Glutamatergic neuron (in vitro differentiated cells): ENCODE measurements around the gene SEMA3A. TPM values are rescaled to one million over a fixed set of nuclear protein-coding genes. Genes with fewer than 3 reads are reported as not detected.

ENCODE experiments used
- DNase-seq: peaks from one replicate; pipeline ENCODE4 v3.0.0; 2022
- H3K27ac Mint-ChIP-seq: one replicate; pipeline ENCODE4 v1.8.0; 2020; ENCODE audit warnings: mild to moderate bottlenecking, mixed read lengths, inconsistent platforms; ENCODE audit not compliant: unreplicated experiment
- H3K27me3 Mint-ChIP-seq: one replicate; pipeline ENCODE4 v1.8.0; 2020; ENCODE audit warnings: mild to moderate bottlenecking, moderate library complexity, mixed read lengths, inconsistent platforms; ENCODE audit not compliant: unreplicated experiment
- H3K36me3 Mint-ChIP-seq: one replicate; pipeline ENCODE4 v1.8.0; 2020; ENCODE audit warnings: mild to moderate bottlenecking, mixed read lengths, inconsistent platforms; ENCODE audit not compliant: unreplicated experiment
- H3K4me1 Mint-ChIP-seq: one replicate; pipeline ENCODE4 v1.8.0; 2020; ENCODE audit warnings: mild to moderate bottlenecking, low read depth, mixed read lengths, inconsistent platforms; ENCODE audit not compliant: unreplicated experiment
- H3K4me3 Mint-ChIP-seq: one replicate; pipeline ENCODE4 v1.8.0; 2020; ENCODE audit warnings: mild to moderate bottlenecking, mixed read lengths, inconsistent platforms; ENCODE audit not compliant: unreplicated experiment
- H3K9me3 Mint-ChIP-seq: one replicate; pipeline ENCODE4 v1.8.0; 2020; ENCODE audit warnings: mild to moderate bottlenecking, moderate library complexity, mixed read lengths, inconsistent platforms; ENCODE audit not compliant: unreplicated experiment
- total RNA-seq: library from RNA; stranded (reverse); fragmentation: NEBNext Ultra II Directional; extraction: Animal tissue kit (Norgen Biotek cat#: 25700); gene quantifications from one replicate; pipeline ENCODE4 v1.2.1, GENCODE V29; 2021; ENCODE audit not compliant: unreplicated experiment
- TF ChIP-seq, protein P1 (sequence below): fragments of 200-600 bp; sonication (generic); IDR thresholded peaks from one replicate; pipeline ENCODE4 v1.5.0; 2021; ENCODE audit not compliant: partially characterized antibody, unreplicated experiment

Gene SEMA3A
- total RNA-seq, 1 donor from 2014 or later = 16.3 TPM

DNA sequence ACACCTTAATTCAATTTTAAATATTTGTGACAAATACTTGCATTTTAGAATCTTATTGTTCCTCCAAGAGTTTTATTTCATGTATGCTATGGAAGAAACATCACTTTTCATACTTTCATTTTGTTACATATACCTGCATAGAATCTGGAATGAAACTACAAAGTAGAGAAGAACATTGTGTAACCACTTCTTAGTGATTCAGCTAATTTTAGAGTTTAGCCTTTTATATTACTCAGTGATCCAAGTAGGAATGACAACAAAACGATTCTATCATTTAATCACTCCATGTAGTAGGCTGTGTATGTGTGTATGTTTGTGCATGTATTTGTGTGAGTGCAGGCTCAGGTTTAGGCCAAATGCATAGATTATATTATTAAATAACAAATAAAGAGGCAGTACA lies 14.4 kb upstream of the SEMA3A start:
- Mint-ChIP-seq H3K36me3 (no peaks in the 10 kb centered on the region), H3K9me3 (no peaks in the 10 kb centered on the region), H3K27ac (no peak overlapping the region), H3K4me1 (no peaks in the 10 kb centered on the region), H3K4me3 (no peak overlapping the region), H3K27me3 (no peaks in the 10 kb centered on the region)
- TF ChIP-seq, protein P1, sequence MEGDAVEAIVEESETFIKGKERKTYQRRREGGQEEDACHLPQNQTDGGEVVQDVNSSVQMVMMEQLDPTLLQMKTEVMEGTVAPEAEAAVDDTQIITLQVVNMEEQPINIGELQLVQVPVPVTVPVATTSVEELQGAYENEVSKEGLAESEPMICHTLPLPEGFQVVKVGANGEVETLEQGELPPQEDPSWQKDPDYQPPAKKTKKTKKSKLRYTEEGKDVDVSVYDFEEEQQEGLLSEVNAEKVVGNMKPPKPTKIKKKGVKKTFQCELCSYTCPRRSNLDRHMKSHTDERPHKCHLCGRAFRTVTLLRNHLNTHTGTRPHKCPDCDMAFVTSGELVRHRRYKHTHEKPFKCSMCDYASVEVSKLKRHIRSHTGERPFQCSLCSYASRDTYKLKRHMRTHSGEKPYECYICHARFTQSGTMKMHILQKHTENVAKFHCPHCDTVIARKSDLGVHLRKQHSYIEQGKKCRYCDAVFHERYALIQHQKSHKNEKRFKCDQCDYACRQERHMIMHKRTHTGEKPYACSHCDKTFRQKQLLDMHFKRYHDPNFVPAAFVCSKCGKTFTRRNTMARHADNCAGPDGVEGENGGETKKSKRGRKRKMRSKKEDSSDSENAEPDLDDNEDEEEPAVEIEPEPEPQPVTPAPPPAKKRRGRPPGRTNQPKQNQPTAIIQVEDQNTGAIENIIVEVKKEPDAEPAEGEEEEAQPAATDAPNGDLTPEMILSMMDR = no peak
- no peak for DNase-seq

DNA sequence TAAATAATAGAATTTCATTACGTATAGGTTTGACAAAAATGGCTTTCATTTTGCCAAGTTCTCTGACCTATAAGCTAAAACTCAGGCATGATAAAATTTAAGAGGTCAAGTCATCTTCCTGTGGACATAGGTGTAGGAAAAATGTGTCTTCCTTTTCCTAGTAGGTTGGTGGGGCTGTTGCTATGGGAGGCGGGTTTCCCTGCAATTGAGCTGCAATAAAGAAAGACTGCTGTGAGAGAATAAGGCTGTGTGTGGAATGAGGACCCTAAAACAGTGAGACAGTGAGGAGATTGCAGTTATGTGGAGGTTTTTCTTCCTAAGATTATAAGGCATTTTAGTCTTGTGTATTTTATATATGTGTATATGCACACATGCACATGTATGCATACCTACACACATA lies 13.0 kb upstream of the SEMA3A start:
- Mint-ChIP-seq H3K36me3 (no peaks in the 10 kb centered on the region), H3K27me3 (no peaks in the 10 kb centered on the region), H3K9me3 (no peaks in the 10 kb centered on the region), H3K4me1 (no peaks in the 10 kb centered on the region), H3K4me3 (no peak overlapping the region), H3K27ac (no peak overlapping the region)
- DNase-seq = no peak
- TF ChIP-seq, protein P1 = no peak

DNA sequence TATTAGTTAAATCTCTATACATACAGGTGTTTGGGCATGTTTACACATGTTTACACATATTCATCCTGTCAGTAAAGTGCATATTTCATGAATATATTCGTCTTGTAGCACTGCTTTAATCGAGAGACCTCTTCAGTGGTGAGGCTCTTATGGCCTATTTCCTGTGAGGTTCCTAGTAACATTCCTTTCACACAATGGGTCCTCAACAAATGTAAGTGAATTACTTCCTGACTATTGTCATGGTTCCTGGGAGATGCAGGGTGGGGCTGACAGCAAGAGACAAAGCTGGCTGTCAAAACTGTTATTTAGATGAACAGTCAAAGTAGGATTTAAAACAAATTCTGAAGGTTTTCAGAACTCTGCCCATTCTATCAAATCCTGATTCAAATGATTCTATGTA lies 12.4 kb upstream of the SEMA3A start:
- no peak overlapping the region for H3K4me3 Mint-ChIP-seq
- H3K4me1 Mint-ChIP-seq = no peaks in the 10 kb centered on the region
- no peaks in the 10 kb centered on the region for H3K36me3 Mint-ChIP-seq
- DNase-seq = no peak
- peaks cover 2% of the 10 kb centered on the region for H3K9me3 Mint-ChIP-seq
- TF ChIP-seq, protein P1 = no peak
- no peaks in the 10 kb centered on the region for H3K27me3 Mint-ChIP-seq
- no peak overlapping the region for H3K27ac Mint-ChIP-seq

DNA sequence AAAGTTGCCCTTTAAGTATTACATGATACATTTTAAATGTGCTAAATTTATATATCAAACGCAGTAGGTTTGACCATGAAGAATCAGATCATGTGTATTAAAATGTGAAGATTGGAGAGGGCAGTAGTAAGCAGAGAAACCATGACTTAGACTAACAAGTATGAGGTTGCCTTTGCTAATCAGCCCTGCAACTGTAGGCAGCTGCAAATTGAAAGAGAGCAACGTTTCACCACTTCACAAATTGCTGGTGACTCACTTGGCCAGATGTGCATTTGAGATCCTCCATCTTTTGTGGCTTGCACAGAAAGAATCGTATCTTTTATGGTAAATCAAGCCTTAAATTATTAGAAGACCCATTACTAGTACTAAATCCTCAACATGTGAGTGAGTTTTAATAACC lies 10.1 kb upstream of the SEMA3A start:
- no peak overlapping the region for H3K27ac Mint-ChIP-seq

DNA sequence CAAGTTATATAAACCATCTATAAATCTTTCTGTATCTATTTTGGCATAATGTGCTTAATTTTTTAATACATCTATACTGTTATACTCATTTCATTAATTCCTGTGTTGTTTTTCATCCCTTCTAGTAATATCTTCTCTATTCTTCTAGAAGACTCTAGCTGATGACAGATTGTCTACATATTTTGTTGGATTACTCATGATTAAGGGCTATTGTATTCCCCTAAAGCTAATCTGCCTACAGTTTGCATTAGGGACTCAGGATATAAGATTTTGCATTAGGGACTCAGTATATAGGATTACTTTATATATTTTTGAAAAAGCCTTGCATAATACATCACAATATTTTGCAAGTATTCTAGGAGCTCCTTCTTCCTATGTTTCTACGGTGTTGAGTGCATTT lies 8.3 kb upstream of the SEMA3A start:
- H3K9me3 Mint-ChIP-seq = peaks cover 2% of the 10 kb centered on the region

More for the DNA sequence above, 10.1 kb upstream of the SEMA3A start:
- H3K36me3 Mint-ChIP-seq = no peaks in the 10 kb centered on the region
- no peak for DNase-seq
- peaks cover 2% of the 10 kb centered on the region for H3K9me3 Mint-ChIP-seq
- H3K27me3 Mint-ChIP-seq = no peaks in the 10 kb centered on the region
- TF ChIP-seq, protein P1 = no peak
- no peak overlapping the region for H3K4me3 Mint-ChIP-seq
- peaks cover 13% of the 10 kb centered on the region for H3K4me1 Mint-ChIP-seq

More for the DNA sequence above, 8.3 kb upstream of the SEMA3A start:
- TF ChIP-seq, protein P1 = no peak
- no peak for DNase-seq
- Mint-ChIP-seq H3K4me3 (no peak overlapping the region), H3K27ac (no peak overlapping the region), H3K4me1 (peaks cover 13% of the 10 kb centered on the region), H3K27me3 (no peaks in the 10 kb centered on the region), H3K36me3 (no peaks in the 10 kb centered on the region)
